Stimulated activated naive B cell treated with anti-CD40 and anti-IgM and Interleukin-4, amounts not matched to agents 10 μg/mL and 1 μg/mL and 100 μg/mL, for 72 hours (primary cell): ENCODE results near the gene CFAP210.

Experiments used
- ATAC-seq, 2 donors: fragments of 150-1000 bp; cut with Tn5 transposase; replicated peaks; 2 replicates each; pipeline ENCODE4 v1.10.0; 2021; ENCODE audit warnings: moderate library complexity in 1 of 2
- DNase-seq: peaks from one replicate; pipeline ENCODE4 v3.0.0; 2021
- H3K27ac Mint-ChIP-seq: one replicate; pipeline ENCODE4 v1.8.0; 2022; ENCODE audit warnings: mild to moderate bottlenecking, mixed read lengths
- H3K27me3 Mint-ChIP-seq, 2 donors: one replicate each; pipeline ENCODE4 v1.8.0; 2022; ENCODE audit warnings: mixed read lengths in 2 of 2
- H3K36me3 Mint-ChIP-seq, 2 donors: one replicate each; pipeline ENCODE4 v1.8.0; 2022; ENCODE audit warnings: mixed read lengths in 2 of 2, mild to moderate bottlenecking in 1 of 2
- H3K4me1 Mint-ChIP-seq, 2 donors: one replicate each; pipeline ENCODE4 v1.8.0; 2022; ENCODE audit warnings: mixed read lengths in 2 of 2, mild to moderate bottlenecking in 1 of 2
- H3K4me3 Mint-ChIP-seq, 2 donors: one replicate each; pipeline ENCODE4 v1.8.0; 2022; ENCODE audit warnings: mild to moderate bottlenecking in 2 of 2, mixed read lengths in 2 of 2, moderate library complexity in 1 of 2
- H3K9me3 Mint-ChIP-seq, 2 donors: one replicate each; pipeline ENCODE4 v1.8.0; 2022; ENCODE audit warnings: mixed read lengths in 2 of 2, mild to moderate bottlenecking in 1 of 2

Gene CFAP210, protein sequence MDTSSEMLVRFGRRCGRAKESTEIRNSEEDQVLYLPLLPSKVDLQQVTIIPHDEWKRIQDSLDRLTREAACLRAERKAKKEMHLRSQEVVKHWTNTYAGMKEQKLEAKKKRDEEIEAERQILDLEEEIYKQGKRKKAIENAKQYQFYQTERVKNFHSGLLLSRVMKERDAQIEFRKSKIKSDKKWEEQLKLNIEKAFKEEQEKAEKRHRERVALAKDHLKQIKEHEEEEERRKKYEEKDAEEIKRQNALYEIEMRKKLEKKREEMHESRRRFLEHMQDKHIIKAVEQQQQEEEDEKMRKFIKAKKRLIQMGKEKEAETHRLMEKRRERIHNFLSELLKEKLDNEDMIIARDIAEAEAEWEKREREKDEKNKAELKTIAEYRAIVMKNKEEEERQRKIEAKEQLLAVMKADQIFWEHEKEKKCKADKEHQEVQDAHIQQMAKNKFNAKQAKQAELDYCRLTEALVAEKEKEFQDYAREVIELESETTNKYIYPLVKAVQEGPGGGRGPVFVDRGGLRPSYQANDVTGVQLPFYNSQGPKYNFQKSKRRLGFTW

DNA sequence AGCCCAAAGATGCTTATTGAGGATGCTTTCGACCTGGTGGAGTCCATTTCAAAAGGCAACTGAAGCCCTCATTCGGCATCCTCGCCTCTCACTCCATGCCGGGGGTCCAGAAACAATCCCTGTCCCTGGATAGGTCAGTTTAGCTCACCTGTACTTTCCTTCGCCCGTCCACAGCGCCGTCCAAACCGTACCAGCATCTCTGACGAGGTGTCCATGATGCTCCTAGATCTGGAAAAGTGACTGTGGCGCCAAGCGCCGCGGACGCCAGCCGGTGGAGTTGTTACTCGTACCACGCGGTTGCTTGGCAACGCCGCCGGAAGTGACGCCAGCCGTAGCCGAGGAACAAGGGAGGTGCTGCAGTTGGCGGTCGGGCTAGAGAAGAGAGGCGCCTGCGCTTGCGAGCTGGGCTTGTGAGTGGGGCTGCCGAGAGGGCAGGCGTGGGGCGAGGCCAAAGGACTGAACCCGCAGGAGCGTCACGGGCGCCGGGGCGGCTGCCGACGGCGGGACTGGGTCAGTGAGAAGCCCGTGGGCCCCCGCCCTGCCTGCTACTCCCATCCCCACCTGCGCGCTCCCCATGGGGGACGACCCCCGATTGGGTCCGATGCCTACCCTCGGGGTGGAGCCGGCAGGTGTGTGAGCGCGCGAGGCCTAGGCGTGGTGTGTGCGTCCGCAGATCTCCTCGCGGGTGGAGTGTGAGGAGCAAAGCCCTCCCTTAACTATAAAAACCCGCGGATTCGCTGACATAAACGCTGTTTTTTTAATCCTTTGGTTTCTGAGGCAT lies at the start of gene CFAP210, which contains the start of gene PHOSPHO2:
CFAP210 (minus strand) TSS at position 293 of the 781 bp plus-strand sequence; CDS start at position 215, 78 bp downstream.
PHOSPHO2 (plus strand) TSS at position 357 of the 781 bp plus-strand sequence. CDS start 6,503 bp downstream, outside the sequence.
- DNase-seq (peak; percentile 97), ATAC-seq (peak; percentile 99 to 100)
- H3K27me3 Mint-ChIP-seq, result peaks cover 16 to 20% of the 10 kb centered on the region in 2 donors
- peaks cover 6 to 9% of the 10 kb centered on the region in 2 donors for H3K9me3 Mint-ChIP-seq
- peak within 1 kb of the TSS; percentile 88 to 94 for H3K4me3 Mint-ChIP-seq
- H3K4me1 Mint-ChIP-seq, result peaks cover 6 to 8% of the 10 kb centered on the region in 2 donors
- peak within 1 kb of the TSS; percentile 94 for H3K27ac Mint-ChIP-seq
- H3K36me3 Mint-ChIP-seq, result peaks cover 10 to 17% of the 10 kb centered on the region in 2 donors

DNA sequence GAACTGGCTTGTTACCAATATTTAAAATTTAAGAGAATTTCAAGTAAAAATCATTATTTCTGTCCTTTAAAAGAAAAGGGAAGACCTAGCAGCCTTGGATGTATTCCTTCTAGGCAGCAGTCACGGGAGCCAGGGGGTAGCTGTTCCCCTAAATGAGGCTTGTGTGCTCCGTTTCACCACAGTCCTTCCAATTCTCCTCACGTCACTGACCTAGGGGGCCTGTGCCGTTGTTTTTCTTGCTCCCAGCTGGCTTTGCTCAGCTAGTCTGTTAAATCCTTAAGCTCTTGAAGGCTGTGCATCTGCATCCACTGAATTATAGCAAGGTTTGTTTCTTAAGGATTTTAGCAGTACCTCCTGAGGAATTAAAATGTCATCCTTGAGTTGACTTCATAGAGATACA lies 49.3 kb upstream of the CFAP210 start:
- ATAC-seq (no peak), DNase-seq (no peak)
- Mint-ChIP-seq H3K4me3 (no peak overlapping the region), H3K9me3 (peaks cover 0 to 2% of the 10 kb centered on the region in 2 donors), H3K27ac (no peak overlapping the region), H3K27me3 (peaks cover 0 to 5% of the 10 kb centered on the region in 2 donors), H3K36me3 (peaks cover 7 to 16% of the 10 kb centered on the region in 2 donors), H3K4me1 (peaks cover 0 to 8% of the 10 kb centered on the region in 2 donors)

DNA sequence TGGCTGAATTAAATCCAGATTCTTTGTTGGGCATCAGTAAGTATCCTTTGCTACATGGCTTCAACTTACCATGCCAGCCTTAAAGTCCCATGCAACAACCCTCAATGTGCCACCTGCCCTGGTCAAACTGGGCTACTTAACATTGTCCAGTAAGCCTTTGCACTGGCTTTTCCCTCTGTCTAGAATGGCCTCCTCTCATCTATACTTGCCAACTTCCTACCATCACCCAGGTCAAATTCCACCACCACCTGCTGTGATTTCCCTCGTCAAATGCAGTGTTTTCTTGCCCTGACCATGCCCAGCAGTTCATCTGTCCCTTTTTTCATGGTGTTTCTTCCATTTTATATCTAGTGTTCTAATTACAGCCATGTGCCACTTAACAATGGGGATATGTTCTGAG lies 45.1 kb upstream of the CFAP210 start:
- ATAC-seq (no peak), DNase-seq (no peak)
- Mint-ChIP-seq H3K27ac (no peak overlapping the region), H3K27me3 (peaks cover 8 to 17% of the 10 kb centered on the region in 2 donors), H3K4me3 (no peak overlapping the region), H3K36me3 (peaks cover 10 to 20% of the 10 kb centered on the region in 2 donors), H3K4me1 (peaks cover 4 to 5% of the 10 kb centered on the region in 2 donors), H3K9me3 (peaks cover 0 to 2% of the 10 kb centered on the region in 2 donors)

DNA sequence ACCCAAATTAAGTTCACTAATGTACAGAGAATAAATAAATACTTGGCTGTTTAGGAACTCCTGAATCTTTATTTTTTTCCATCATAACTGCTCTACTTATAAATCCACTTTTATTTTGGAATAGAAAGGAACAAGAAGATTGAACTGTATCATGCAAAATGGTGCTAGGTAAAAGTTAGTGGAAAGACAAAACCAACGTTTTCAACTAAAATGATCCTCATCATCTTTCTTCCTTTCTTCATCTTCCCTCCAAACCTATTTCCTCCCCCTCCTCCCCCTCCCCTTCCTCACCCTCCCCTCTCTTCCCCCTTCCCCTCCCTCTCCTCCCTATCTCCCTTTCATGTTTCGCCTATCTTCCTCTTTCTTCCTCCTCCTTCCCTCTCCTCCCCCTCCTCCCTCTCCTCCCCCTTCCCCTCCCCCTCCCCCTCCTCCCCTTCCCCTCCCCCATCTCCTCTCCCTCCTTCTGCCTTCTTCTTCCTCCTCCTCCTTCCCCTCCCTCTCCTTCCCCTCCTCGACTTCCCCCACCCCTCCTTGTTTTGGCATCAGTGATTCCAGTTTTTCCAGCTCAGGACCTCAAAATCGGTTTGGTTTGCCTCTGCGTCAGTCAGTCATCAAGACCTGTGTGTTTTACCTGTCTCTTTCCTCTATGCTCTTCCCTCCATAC lies 44.5 kb upstream of the CFAP210 start:
- Mint-ChIP-seq H3K27me3 (peaks cover 8 to 17% of the 10 kb centered on the region in 2 donors), H3K9me3 (peaks cover 0 to 2% of the 10 kb centered on the region in 2 donors), H3K4me1 (peaks cover 5 to 6% of the 10 kb centered on the region in 2 donors), H3K36me3 (peaks cover 5 to 16% of the 10 kb centered on the region in 2 donors), H3K4me3 (no peak overlapping the region), H3K27ac (no peak overlapping the region)
- ATAC-seq (no peak), DNase-seq (no peak)

DNA sequence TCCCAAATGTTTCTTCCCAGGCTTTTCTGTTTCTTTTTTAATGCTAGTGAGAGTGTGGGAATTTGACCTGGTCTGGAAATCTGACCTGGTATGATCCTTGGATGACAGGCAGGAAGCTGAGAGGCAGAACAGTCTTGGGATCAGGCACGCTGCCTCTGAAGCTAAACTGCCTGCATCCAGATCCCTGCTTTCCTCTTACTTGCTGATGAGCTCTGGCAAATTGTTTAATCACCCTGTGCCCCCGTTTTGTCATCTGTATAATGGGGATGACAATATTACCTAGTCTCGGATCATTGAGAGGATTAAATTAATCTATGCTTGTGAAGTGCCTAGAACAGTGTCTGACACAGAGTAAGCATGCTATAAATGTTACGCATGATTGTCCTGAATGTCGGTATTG lies 42.7 kb upstream of the CFAP210 start:
- peaks cover 13 to 24% of the 10 kb centered on the region in 2 donors for H3K4me1 Mint-ChIP-seq

DNA sequence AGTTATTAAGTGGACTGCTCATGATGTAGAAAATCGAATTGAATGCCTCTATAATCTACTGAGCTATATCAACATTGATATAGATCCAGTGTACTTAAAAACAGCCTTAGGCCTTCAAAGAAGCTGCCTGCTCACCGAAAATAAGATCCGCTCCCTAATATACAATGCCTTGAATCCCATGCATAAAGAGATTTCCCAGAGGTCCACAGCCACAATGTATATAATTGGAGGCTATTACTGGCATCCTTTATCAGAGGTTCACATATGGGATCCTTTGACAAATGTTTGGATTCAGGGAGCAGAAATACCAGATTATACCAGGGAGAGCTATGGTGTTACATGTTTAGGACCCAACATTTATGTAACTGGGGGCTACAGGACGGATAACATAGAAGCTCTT lies 41.4 kb upstream of the CFAP210 start:
- H3K36me3 Mint-ChIP-seq, result peaks cover 5 to 12% of the 10 kb centered on the region in 2 donors
- H3K27me3 Mint-ChIP-seq, result peaks cover 11 to 17% of the 10 kb centered on the region in 2 donors
- no peak overlapping the region for H3K27ac Mint-ChIP-seq

More for the DNA sequence above, 42.7 kb upstream of the CFAP210 start:
- Mint-ChIP-seq H3K27me3 (peaks cover 11 to 17% of the 10 kb centered on the region in 2 donors), H3K4me3 (no peak overlapping the region), H3K9me3 (peaks cover 0 to 2% of the 10 kb centered on the region in 2 donors), H3K36me3 (peaks cover 5 to 16% of the 10 kb centered on the region in 2 donors), H3K27ac (no peak overlapping the region)
- DNase-seq (no peak), ATAC-seq (no peak)

DNA sequence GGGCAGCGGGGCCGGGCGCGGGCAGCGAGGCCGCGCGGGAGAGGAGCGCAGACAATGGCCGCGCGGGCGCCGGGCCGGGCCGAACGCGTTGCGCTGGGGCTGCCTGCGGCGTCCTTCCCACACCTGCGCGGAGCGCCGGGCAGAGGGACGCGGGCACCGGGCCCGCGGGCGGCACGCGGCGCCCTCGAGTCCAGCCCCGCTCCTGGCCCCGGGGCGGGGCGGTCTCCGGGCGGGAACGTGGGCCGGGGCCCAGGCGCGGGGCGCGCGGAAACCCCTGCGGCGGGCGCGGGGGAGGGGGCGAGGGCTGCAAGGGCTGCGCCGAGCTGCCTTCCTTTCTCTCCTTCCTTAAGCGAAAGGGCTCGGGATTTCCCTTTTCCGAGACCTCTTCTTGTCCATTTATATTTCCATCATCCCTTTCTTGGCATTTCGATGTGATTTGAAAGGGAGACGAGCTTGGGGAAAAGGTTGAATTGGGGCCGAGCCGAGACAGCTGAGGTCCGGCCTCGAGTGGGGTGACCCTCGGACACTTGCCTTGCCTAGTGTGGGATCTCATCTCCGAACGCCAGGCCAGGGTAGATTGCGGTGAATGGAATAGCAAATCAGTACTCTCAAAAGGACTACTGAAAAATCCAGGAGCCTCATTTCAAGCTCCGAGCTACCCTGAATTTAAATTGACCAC lies 40.1 kb upstream of the CFAP210 start:
- H3K4me3 Mint-ChIP-seq, result peak overlapping the region; percentile 79 to 88
- H3K27me3 Mint-ChIP-seq, result peaks cover 10 to 17% of the 10 kb centered on the region in 2 donors
- DNase-seq, result no peak
- H3K4me1 Mint-ChIP-seq, result peaks cover 13 to 25% of the 10 kb centered on the region in 2 donors
- peaks cover 5 to 10% of the 10 kb centered on the region in 2 donors for H3K36me3 Mint-ChIP-seq
- no peak overlapping the region for H3K27ac Mint-ChIP-seq
- peaks cover 0 to 2% of the 10 kb centered on the region in 2 donors for H3K9me3 Mint-ChIP-seq
- peak; percentile 58 to 60 for ATAC-seq

More for the DNA sequence above, 41.4 kb upstream of the CFAP210 start:
- ATAC-seq, result no peak
- Mint-ChIP-seq H3K4me1 (peaks cover 13 to 25% of the 10 kb centered on the region in 2 donors), H3K9me3 (peaks cover 0 to 2% of the 10 kb centered on the region in 2 donors), H3K4me3 (no peak overlapping the region)
- no peak for DNase-seq

DNA sequence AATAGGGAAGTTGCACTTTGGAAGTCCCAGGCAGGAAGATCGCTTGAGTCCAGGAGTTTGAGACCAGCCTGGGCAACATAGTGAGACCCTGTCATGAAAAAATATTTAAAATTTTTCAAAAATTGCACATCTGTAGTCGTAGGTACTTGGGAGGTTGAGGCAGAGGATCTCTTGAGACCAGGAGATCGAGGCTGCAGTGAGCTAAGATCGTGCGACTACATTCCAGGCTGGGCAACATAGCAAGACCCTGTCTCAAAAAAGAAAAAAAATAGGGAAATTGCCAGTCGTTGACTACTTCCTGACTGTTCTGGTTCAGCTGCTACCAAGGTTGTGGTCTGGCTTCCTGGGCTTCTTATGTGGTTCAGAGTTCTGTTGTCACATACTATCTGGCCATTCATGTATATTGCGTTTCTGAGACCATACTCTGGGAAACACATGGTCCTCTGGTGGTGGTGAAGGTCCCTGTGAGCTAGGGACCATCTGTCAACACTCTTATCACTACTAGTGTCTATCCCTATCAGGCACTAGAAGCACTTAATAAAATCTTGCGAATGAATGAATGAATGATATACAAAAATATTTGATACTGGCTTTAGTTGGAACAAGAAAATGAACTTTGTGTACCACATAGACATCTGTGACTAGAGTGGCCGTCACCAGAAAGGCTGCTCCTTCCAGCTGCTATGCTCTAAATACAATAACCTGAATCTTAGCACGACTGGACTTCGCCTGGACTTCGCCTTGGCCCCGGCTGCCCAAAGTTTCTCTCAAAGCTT lies 38.6 kb upstream of the CFAP210 start:
- no peak for ATAC-seq
- Mint-ChIP-seq H3K9me3 (no peaks in the 10 kb centered on the region), H3K27me3 (peaks cover 6 to 17% of the 10 kb centered on the region in 2 donors), H3K4me3 (peak overlapping the region; percentile 88 to 93), H3K27ac (peak overlapping the region; percentile 92), H3K36me3 (peaks cover 5 to 6% of the 10 kb centered on the region in 2 donors), H3K4me1 (peaks cover 10 to 25% of the 10 kb centered on the region in 2 donors)
- DNase-seq, result no peak

DNA sequence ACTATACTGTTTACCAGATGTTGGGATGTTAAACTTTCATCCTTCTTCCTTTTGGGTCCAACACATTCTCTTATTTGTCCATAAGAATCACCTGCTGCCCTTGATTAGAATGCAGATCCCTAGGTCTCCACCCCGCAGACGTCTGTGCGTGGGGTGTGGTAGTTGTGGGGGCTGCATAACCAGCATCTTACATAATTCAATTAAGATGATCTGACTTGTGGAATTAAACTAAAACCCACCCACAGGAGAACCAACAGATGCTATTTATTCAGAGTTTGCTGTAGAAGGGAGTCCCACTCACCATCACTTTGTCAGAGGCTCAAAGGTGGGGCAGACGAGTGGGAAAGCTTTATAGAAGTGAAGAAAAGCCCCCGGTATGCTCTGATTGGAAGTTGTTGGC lies 37.9 kb upstream of the CFAP210 start:
- H3K9me3 Mint-ChIP-seq, result no peaks in the 10 kb centered on the region
- H3K27me3 Mint-ChIP-seq, result peaks cover 6 to 15% of the 10 kb centered on the region in 2 donors
- H3K27ac Mint-ChIP-seq, result peak overlapping the region; percentile 27
- peaks cover 5% of the 10 kb centered on the region in 2 donors for H3K36me3 Mint-ChIP-seq
- H3K4me1 Mint-ChIP-seq, result peaks cover 10 to 25% of the 10 kb centered on the region in 2 donors
- H3K4me3 Mint-ChIP-seq, result no peak overlapping the region
- DNase-seq (no peak), ATAC-seq (no peak)

DNA sequence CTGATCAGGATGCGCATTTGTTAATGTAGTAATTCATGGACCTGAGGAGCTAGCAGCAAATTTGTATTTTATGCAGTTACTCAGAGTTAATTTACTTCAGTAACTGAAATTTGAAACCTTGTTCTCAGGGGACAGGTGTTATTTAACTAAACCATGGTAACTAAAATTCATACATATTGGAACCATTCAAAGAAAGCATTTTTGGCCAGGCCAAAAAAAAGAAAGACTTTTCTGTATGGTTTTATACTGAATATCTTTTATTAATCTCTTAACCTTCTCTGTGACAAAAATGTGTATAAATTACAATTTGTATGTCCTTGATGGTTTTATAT lies 35.0 kb upstream of the CFAP210 start:
- Mint-ChIP-seq H3K27me3 (peaks cover 0 to 3% of the 10 kb centered on the region in 2 donors), H3K36me3 (peaks cover 0 to 1% of the 10 kb centered on the region in 2 donors), H3K9me3 (no peaks in the 10 kb centered on the region), H3K4me1 (peaks cover 8 to 20% of the 10 kb centered on the region in 2 donors), H3K4me3 (no peak overlapping the region), H3K27ac (no peak overlapping the region)
- ATAC-seq, result no peak
- no peak for DNase-seq

DNA sequence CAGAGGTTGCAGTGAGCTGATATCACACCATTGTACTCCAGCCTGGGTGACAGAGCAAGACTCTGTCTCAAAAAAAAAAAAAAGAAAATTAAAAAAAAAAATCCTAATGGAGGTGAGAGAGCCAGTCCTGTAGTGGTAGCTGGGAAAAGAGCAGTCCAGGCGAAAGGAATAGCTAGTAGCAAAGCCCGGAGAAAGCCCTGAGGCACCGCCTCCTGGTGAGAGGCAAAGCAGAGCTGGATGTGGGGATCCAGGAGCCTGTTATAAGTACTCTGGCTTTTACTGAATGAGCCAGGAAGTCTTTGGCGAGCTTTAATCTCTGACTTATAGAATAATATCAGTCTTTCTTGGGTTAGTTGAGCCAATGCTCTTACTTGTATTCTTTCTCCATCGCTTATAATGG lies 32.9 kb upstream of the CFAP210 start:
- Mint-ChIP-seq H3K36me3 (peaks cover 3 to 9% of the 10 kb centered on the region in 2 donors), H3K4me1 (peaks cover 1 to 2% of the 10 kb centered on the region in 2 donors), H3K27me3 (no peaks in the 10 kb centered on the region), H3K9me3 (no peaks in the 10 kb centered on the region), H3K4me3 (no peak overlapping the region), H3K27ac (no peak overlapping the region)
- ATAC-seq, result no peak
- no peak for DNase-seq

DNA sequence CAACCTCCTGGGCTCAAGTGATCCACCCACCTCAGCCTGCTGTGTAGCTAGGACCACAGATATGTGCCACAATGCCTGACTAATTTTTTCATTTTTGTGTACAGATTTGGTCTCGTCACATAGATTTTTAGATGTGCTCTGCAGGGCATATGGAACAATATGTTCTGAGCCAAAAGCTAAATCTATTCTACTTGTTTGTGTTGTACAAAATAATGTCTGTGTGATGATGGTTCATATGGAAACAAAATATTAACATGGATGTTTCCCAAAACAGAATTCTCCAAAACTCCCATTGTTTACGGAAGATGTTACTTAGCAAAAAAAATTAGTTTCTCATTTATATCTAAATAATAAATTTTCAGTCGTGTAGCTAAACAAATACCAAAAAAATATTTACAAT lies 26.8 kb upstream of the CFAP210 start:
- Mint-ChIP-seq H3K4me1 (no peaks in the 10 kb centered on the region), H3K36me3 (peaks cover 3 to 9% of the 10 kb centered on the region in 2 donors), H3K4me3 (no peak overlapping the region), H3K9me3 (no peaks in the 10 kb centered on the region), H3K27me3 (no peaks in the 10 kb centered on the region), H3K27ac (no peak overlapping the region)
- no peak for DNase-seq
- no peak for ATAC-seq
